MM.1S (cell line): ENCODE measurements around the gene ARMS2.

Experiments
- DNase-seq: peaks from one replicate; pipeline ENCODE4 v3.0.0-alpha.2; 2015
- H2AFZ ChIP-seq: fragments of 300-600 bp; sonication (generic); 2 replicates; pipeline ENCODE4 v1.6.0; 2016; ENCODE audit warnings: antibody characterized with exemption, low read length
- H3F3A ChIP-seq: fragments of 300-600 bp; sonication (generic); 2 replicates; pipeline ENCODE4 v1.6.1; 2016; ENCODE audit warnings: mild to moderate bottlenecking, antibody characterized with exemption, low read length, moderate library complexity, mixed read lengths; ENCODE audit not compliant: insufficient read depth
- H3K27ac ChIP-seq: fragments of 300-600 bp; sonication (generic); 2 replicates; pipeline ENCODE4 v1.5.1; 2016; ENCODE audit warnings: mild to moderate bottlenecking, low read length
- H3K27me3 ChIP-seq: fragments of 300-600 bp; sonication (generic); replicated peaks from 2 replicates; pipeline ENCODE4 v1.6.0; 2016; ENCODE audit warnings: low read length; ENCODE audit not compliant: insufficient read depth
- H3K36me3 ChIP-seq: fragments of 300-600 bp; sonication (generic); replicated peaks from 2 replicates; pipeline ENCODE4 v1.6.1; 2016; ENCODE audit warnings: mild to moderate bottlenecking, low read length, mixed read lengths; ENCODE audit not compliant: insufficient read depth
- H3K4me1 ChIP-seq: fragments of 300-600 bp; sonication (generic); 2 replicates; pipeline ENCODE4 v1.6.1; 2016; ENCODE audit warnings: low read length, mixed read lengths
- H3K4me2 ChIP-seq: fragments of 300-600 bp; sonication (generic); 2 replicates; pipeline ENCODE4 v1.6.0; 2016; ENCODE audit warnings: low read depth, low read length
- H3K4me3 ChIP-seq: fragments of 300-600 bp; sonication (generic); 2 replicates; pipeline ENCODE4 v1.5.1; 2016; ENCODE audit warnings: low read length, mixed read lengths
- H3K79me2 ChIP-seq: fragments of 300-600 bp; sonication (generic); 2 replicates; pipeline ENCODE4 v1.6.1; 2016; ENCODE audit warnings: mixed run types, low read length, mixed read lengths
- H3K9ac ChIP-seq: fragments of 300-600 bp; sonication (generic); 2 replicates; pipeline ENCODE4 v1.6.1; 2016; ENCODE audit warnings: low read length, mixed read lengths
- H3K9me2 ChIP-seq: fragments of 300-600 bp; sonication (generic); replicated peaks from 2 replicates; pipeline ENCODE4 v1.6.1; 2016; ENCODE audit warnings: mild to moderate bottlenecking, low read length, mixed read lengths; ENCODE audit not compliant: insufficient read depth
- H3K9me3 ChIP-seq: fragments of 300-600 bp; sonication (generic); replicated peaks from 2 replicates; pipeline ENCODE4 v1.6.1; 2016; ENCODE audit warnings: mild to moderate bottlenecking, low read length, mixed read lengths; ENCODE audit not compliant: insufficient read depth
- H4K20me1 ChIP-seq: fragments of 300-600 bp; sonication (generic); 2 replicates; pipeline ENCODE4 v1.6.1; 2016; ENCODE audit warnings: mild to moderate bottlenecking, low read length, moderate library complexity, mixed read lengths; ENCODE audit not compliant: insufficient read depth
- EZH2 ChIP-seq: fragments of 300-600 bp; sonication (generic); optimal IDR thresholded peaks from 2 replicates; pipeline ENCODE3; 2017; ENCODE audit warnings: low read depth, mild to moderate bottlenecking, antibody characterized with exemption, low read length, mixed read lengths
- EZH2phosphoT487 ChIP-seq: fragments of 300-600 bp; sonication (generic); IDR thresholded peaks from 2 replicates; pipeline ENCODE4 v1.6.1; 2018; ENCODE audit warnings: antibody characterized with exemption, low read length
- TF ChIP-seq, protein P1 (sequence below): fragments of 300-600 bp; sonication (generic); IDR thresholded peaks from 2 replicates; pipeline ENCODE4 v1.5.1; 2016; ENCODE audit warnings: antibody characterized with exemption, low read length, mixed read lengths

The ARMS2 gene

GRCh38 chr10:122465401-122466040, 11.1 kb downstream of the ARMS2 start:
- no peaks in the 10 kb centered on the region for H3K79me2 ChIP-seq
- no peaks in the 10 kb centered on the region for H3K36me3 ChIP-seq
- H3K9me2 ChIP-seq, result no peaks in the 10 kb centered on the region
- no peaks in the 10 kb centered on the region for H3K9me3 ChIP-seq
- H3K4me3 ChIP-seq, result no peak overlapping the region
- no peak overlapping the region for H2AFZ ChIP-seq
- TF ChIP-seq, protein P1, sequence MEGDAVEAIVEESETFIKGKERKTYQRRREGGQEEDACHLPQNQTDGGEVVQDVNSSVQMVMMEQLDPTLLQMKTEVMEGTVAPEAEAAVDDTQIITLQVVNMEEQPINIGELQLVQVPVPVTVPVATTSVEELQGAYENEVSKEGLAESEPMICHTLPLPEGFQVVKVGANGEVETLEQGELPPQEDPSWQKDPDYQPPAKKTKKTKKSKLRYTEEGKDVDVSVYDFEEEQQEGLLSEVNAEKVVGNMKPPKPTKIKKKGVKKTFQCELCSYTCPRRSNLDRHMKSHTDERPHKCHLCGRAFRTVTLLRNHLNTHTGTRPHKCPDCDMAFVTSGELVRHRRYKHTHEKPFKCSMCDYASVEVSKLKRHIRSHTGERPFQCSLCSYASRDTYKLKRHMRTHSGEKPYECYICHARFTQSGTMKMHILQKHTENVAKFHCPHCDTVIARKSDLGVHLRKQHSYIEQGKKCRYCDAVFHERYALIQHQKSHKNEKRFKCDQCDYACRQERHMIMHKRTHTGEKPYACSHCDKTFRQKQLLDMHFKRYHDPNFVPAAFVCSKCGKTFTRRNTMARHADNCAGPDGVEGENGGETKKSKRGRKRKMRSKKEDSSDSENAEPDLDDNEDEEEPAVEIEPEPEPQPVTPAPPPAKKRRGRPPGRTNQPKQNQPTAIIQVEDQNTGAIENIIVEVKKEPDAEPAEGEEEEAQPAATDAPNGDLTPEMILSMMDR, result no peak
- TF ChIP-seq EZH2, result no peak
- no peak for TF ChIP-seq EZH2phosphoT487
- H3K27ac ChIP-seq, result no peak overlapping the region
- DNase-seq, result no peak
- H3K27me3 ChIP-seq, result peaks cover 4% of the 10 kb centered on the region; the same call in 1 of the 2 replicates
- no peaks in the 10 kb centered on the region for H3K4me1 ChIP-seq
- no peak overlapping the region for H3K9ac ChIP-seq
- no peaks in the 10 kb centered on the region for H4K20me1 ChIP-seq
- H3K4me2 ChIP-seq, result no peak overlapping the region
- no peaks in the 10 kb centered on the region for H3F3A ChIP-seq

- H3K27ac ChIP-seq, result no peak overlapping the region
- no peaks in the 10 kb centered on the region for H3K4me1 ChIP-seq
- peaks cover 4% of the 10 kb centered on the region; the same call in 1 of the 2 replicates for H3K27me3 ChIP-seq
- H3K9ac ChIP-seq, result no peak overlapping the region
- no peaks in the 10 kb centered on the region for H3F3A ChIP-seq
- no peak overlapping the region for H3K4me3 ChIP-seq
- no peaks in the 10 kb centered on the region for H3K9me2 ChIP-seq
- H3K9me3 ChIP-seq, result no peaks in the 10 kb centered on the region
- H3K36me3 ChIP-seq, result no peaks in the 10 kb centered on the region
- DNase-seq, result no peak
- no peak overlapping the region for H2AFZ ChIP-seq
- TF ChIP-seq EZH2phosphoT487 (no peak), EZH2 (no peak)
- TF ChIP-seq, protein P1, result no peak
- no peak overlapping the region for H3K4me2 ChIP-seq
- H3K79me2 ChIP-seq, result no peaks in the 10 kb centered on the region
- H4K20me1 ChIP-seq, result no peaks in the 10 kb centered on the region
These were observed 12.5 kb downstream of the ARMS2 start for GRCh38 chr10:122466951-122467381.

GRCh38 chr10:122467701-122468100, 13.2 kb downstream of the ARMS2 start:
- Histone ChIP-seq H3K27me3 (peaks cover 4% of the 10 kb centered on the region; the same call in 1 of the 2 replicates), H3K4me2 (no peak overlapping the region), H3K4me1 (no peaks in the 10 kb centered on the region), H3K4me3 (no peak overlapping the region), H3K79me2 (no peaks in the 10 kb centered on the region), H3K27ac (no peak overlapping the region), H3K9ac (no peak overlapping the region), H3K36me3 (no peaks in the 10 kb centered on the region), H3K9me2 (no peaks in the 10 kb centered on the region), H3F3A (no peaks in the 10 kb centered on the region), H4K20me1 (no peaks in the 10 kb centered on the region), H3K9me3 (no peaks in the 10 kb centered on the region), H2AFZ (no peak overlapping the region)
- TF ChIP-seq EZH2 (no peak), EZH2phosphoT487 (no peak)
- TF ChIP-seq, protein P1, result no peak
- DNase-seq, result no peak
